Kidney epithelial cell (primary cell): Measurements from ENCODE around the gene IP6K3. TPM values are rescaled to one million over a fixed set of nuclear protein-coding genes. Genes with fewer than 3 reads are reported as not detected.

Experiments used
- DNase-seq: peaks from one replicate; pipeline ENCODE4 v3.0.0-alpha.2; 2010; ENCODE audit warnings: low read depth
- H3K27me3 ChIP-seq: 2 replicates; pipeline ENCODE4 v1.6.0; 2011; ENCODE audit warnings: low read length; ENCODE audit not compliant: control insufficient read depth, insufficient read depth
- H3K36me3 ChIP-seq: 2 replicates; pipeline ENCODE4 v1.5.1; 2011; ENCODE audit warnings: low read length; ENCODE audit not compliant: control insufficient read depth, insufficient read depth
- H3K4me3 ChIP-seq: 2 replicates; pipeline ENCODE4 v1.5.1; 2011; ENCODE audit warnings: low read depth, mild to moderate bottlenecking, control low read depth, low read length
- CTCF ChIP-seq: IDR thresholded peaks from 2 replicates; pipeline ENCODE4 v1.5.1; 2011; ENCODE audit warnings: mild to moderate bottlenecking, moderate library complexity, low read length, control low read depth, inconsistent platforms; ENCODE audit not compliant: insufficient read depth, poor library complexity, severe bottlenecking
- total RNA-seq: library from RNA; depleted of rRNA; stranded (reverse); fragments of >200 nt; gene quantifications from 2 replicates; pipeline ENCODE4 v1.2.3, GENCODE V29; 2015

The IP6K3 gene
- total RNA-seq, 1 donor from 2014 or later, result 0.29 TPM

DNA sequence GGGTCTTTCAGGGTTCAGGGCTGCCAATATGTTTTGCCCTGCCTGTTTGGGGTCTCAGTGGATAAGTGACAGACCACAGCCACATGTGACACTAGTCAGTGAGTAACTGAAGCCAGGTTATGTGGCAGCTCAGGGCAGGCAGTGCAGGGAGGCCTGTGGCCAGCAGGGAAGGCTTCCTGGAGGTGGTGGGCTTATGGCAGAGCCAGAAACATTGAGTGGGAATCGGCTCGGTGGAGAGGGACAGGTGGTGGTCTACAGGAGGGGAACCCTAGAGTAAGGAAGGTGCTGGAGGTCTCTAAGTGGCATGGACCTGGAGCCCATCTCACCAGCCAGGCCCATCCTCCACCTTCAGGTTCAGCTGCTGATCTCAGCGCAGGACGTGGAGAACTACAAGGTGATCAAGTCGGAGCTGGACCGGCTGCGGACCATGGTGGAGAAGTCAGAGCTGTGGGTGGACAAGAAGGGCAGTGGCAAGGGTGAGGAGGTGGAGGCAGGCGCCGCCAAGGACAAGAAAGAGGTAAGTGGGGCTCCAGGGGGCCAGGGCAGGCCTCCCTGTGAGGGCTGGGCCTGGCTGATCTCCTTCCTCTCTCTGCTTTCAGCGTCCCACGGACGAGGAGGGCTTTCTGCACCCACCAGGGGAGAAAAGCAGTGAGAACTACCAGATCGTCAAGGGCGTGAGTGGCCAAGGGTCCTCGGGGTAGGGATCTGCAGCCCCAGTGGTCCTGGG, 70.1 kb downstream of the IP6K3 start:
- H3K36me3 ChIP-seq, result peaks cover 2% of the 10 kb centered on the region
- DNase-seq, result no peak
- no peaks in the 10 kb centered on the region for H3K27me3 ChIP-seq
- TF ChIP-seq CTCF, result no peak
- H3K4me3 ChIP-seq, result no peak overlapping the region

DNA sequence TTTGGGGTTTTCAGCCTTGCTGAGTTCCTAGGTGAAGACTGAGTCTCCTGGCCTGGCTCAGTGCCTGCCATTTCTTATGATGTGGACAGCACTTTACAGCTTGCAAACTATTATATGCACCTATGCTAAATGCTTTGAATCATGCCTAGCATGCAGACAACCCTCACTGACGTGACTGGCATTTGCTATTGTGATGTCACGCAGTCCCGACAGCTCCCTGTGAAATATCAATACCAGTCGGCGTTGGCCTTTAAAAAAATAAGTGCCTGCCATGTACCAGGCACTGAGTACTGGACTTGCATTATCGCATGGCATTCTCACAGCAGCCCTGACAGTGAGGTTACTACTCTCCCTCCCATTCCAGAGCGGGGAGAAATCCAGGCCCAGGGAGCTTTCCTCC, 70.7 kb downstream of the IP6K3 start:
- TF ChIP-seq CTCF, result no peak
- Histone ChIP-seq H3K27me3 (no peaks in the 10 kb centered on the region), H3K36me3 (peaks cover 2% of the 10 kb centered on the region), H3K4me3 (no peak overlapping the region)
- DNase-seq, result no peak

GRCh38 chr6:33673851-33674250, 72.9 kb downstream of the IP6K3 start:
- peaks cover 5% of the 10 kb centered on the region for H3K36me3 ChIP-seq
- no peak overlapping the region for H3K4me3 ChIP-seq
- DNase-seq, result no peak
- TF ChIP-seq CTCF, result no peak
- H3K27me3 ChIP-seq, result no peaks in the 10 kb centered on the region

DNA sequence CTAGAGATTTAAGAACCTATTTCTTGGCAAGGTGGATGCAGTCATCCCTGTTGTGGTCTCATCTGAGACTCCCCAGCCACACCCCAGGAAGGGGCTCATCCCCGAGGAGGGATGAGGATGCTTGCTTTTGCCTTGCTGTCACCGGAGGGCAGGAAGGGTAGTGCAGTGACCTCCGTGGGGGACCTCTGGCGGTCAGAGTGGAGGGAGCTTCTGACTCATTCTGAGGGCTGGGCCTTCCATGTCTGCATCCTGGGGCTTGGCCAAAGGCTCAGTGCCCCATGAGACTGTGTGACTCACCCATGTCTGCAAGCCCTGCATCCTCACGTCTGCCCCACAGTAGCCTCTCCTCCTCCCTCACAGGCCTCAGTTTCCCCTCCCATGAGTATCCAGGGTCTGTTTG, 73.9 kb downstream of the IP6K3 start:
- DNase-seq, result peak; percentile 94
- no peaks in the 10 kb centered on the region for H3K27me3 ChIP-seq
- peaks cover 6% of the 10 kb centered on the region for H3K36me3 ChIP-seq
- H3K4me3 ChIP-seq, result no peak overlapping the region
- peak; percentile 73 for TF ChIP-seq CTCF

GRCh38 chr6:33671744-33672072, 75.0 kb downstream of the IP6K3 start:
- no peak for TF ChIP-seq CTCF
- H3K36me3 ChIP-seq, result peaks cover 7% of the 10 kb centered on the region
- no peak overlapping the region for H3K4me3 ChIP-seq
- DNase-seq, result no peak
- H3K27me3 ChIP-seq, result no peaks in the 10 kb centered on the region

Other genes with a start within 250 kb of the IP6K3 start
- gene BAK1, start 166.6 kb downstream of the IP6K3 start, total RNA-seq, result 21.7 and 23.9 TPM in 2 replicates
- gene ITPR3, start 125.6 kb downstream of the IP6K3 start, total RNA-seq, result 147 and 176 TPM in 2 replicates
- 32.0 and 38.4 TPM in 2 replicates for gene UQCC2, start 35.2 kb downstream of the IP6K3 start, total RNA-seq
- gene LEMD2, start 42.2 kb upstream of the IP6K3 start, total RNA-seq, result 78.0 and 80.6 TPM in 2 replicates
- gene MLN, start 57.1 kb upstream of the IP6K3 start, total RNA-seq, result not detected in 2 replicates